GM19467 (cell line): Measurements from ENCODE around the gene CCL27.

Source experiments
- ATAC-seq: cut with Tn5 transposase; IDR thresholded peaks from one replicate; pipeline ENCODE4 v1.9.1; 2021; ENCODE audit warnings: mild to moderate bottlenecking, moderate library complexity; ENCODE audit not compliant: unreplicated experiment

CCL27 gene

DNA sequence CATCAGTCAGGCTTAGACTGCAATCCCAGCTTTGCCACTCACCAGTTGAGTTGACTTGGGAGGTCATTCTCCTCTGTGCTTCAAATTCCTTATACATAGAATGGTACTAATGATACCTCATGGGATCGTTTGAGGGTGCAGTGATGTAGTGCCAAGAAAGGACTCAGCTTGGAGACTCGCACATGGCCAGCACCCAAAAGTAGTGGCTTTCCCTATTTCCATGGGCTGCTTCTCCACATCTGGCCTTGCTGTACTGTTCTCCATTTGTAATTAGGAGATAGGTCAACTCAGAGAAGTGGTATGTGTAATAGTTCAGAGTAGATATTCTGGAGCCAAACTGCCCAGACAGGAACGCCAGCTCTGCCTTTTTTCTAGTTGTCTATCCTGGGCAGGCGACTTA lies 23.1 kb upstream of the CCL27 start:
- no peak for ATAC-seq

DNA sequence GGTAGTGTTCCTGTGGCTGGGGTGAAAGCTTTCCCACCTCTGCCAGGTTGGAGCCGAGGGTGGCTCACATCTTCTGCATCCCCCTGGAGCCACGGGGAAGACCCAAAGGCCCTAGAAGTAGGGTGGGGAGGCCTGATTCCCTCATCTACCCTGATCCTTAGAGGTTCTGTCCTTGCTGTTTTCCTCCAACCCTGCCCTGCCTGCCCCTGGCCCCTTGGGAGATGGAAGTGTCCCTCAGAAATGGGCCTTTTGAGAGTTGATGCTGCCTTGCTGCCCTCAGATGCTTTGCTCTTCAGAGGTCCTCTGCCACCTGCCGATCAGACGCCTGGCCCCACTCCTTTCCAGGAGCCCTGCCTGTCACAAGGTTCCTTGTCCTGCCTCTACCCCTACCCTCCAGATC lies 22.4 kb upstream of the CCL27 start:
- ATAC-seq, result no peak

DNA sequence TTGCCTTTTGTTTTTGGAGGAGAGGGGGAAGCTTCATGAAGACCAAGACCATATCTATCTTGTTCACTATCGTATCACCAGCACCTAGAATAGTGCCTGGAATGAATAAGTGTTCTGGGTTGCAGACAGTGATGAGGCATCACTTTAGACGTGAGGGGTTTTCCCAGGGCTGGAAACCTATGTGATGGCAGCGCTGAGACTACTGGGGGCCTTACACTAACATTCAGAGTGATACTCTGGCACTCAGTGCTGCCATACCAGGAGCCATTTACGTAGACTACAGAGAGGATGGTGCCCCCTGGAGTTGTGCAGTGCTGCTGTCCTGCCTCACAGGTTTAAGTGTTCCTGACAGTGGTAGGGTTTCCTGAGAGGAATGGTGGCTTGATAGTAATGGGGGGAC lies 21.7 kb upstream of the CCL27 start:
- no peak for ATAC-seq

DNA sequence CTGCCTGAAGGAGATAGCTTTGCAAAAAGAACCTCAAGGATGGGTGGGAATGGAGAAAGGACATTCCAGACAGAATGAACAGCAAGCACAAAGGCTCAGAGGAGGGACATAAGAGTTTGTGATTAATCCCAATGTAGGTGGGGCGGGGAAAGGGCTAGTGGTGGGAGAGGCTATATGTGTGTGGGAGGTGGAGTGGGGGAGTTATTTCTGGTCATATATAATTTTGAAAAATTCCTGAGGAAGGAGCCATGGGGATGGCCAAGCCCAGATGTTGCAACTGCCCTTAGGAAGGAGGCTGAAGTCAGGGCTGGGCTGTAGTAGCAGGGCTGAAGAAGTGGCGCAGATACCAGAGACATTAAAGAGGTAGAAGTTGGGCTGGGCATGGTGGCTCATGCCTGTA lies 13.4 kb upstream of the CCL27 start:
- ATAC-seq, result no peak

DNA sequence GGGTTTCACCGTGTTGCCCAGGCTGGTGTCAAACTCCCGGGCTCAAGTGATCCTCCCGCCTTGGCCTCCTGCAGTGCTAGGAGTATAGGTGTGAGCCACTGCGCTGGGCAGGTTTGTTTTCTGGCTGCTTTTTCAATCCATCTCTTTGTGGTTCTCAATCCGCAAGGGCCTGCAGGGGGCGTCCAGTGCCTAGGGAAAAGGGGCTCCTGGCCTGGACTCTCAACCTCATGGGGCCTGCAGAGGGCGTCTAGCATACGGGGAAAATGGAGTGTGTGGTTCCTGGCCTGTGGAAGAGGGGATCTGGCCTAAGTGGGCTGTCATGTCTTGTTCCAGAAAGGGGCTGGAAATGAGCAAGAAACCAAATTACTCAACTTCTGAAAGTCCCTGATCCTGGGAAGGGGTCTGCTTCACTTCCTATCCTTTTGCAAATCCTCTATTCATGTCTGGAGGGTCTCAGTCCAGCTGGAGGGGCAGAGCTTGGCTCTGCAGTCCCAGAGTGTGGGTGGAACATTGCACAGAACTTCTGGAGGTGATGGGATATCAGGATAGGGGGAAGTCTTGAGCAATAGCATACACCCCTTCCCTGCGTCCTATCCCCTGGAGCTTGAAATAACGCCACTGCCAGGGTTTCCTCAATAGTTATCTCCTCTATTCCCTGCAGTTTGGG lies 12.7 kb upstream of the CCL27 start:
- ATAC-seq, result peak; percentile 61

DNA sequence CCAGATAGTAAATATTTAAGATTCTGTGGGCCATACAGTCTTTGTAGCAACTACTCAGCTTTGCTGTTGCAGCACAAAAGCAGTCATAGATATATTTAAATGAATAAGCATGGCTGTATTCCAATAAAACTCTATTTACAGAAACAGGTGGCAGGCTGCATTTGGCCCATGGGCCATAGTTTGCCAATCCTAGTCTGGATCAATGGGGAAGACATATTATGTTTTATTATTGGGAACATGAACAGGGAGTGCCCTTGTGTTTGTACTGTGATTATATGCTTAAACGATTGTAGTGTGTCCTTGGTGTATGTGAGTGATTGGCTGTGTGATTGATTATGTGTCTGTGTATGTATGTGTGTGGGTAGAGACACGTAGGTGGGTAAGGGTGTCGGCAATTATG lies 12.0 kb upstream of the CCL27 start:
- no peak for ATAC-seq

DNA sequence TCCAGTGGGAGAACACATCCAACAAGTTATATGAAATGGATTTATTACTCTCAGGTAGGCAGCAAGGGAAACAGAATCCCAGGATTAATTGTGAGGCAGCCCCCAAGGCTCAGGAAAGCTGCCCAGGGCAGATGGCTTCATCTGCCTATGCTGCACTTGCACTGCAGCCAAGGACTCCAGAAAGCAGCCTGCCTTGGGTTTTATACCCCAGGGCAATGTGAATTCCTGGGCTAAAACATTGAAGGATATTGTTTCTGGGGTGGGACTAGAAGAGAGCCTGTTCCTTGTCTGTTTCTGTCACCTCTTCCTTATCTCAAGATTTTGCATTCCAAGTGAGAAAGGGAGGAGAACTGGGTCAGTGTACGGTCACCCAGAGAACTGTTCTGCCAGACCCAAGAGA lies 8.8 kb upstream of the CCL27 start:
- ATAC-seq, result no peak

DNA sequence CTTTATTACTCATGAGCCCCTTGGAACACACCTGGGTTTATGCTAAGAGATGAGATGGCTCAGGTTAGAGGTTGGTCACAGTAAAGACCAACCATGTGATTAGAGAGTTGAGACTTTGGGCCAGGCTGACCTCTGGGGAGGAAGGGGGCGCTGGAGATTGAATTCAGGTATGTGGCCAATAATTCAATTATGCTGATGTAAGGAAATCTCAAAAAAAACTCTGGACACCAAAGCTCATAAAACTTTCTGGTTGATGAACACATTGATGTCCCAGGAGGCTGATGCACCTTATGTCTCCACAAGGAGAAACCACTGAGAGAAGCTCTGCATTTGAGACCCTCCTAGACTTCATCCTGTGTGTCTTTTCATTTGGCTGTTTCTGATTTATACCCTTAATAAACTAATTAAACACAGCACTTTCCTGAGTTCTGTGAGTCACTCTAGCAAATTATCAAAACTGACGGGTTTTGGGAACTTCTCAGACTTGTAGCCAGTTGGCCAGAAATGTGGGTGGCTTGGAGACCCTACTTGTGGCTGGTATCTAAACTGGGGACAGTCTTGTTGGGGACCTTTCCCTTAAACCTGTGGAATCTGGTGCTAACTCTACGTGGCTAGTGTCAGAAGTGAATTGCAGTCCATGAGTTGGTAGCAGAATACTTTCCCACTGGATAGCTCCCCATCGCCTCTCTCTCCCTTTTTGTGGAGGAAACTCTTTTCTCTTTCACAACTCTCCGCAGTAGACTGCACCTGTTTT lies 7.5 kb upstream of the CCL27 start:
- no peak for ATAC-seq

DNA sequence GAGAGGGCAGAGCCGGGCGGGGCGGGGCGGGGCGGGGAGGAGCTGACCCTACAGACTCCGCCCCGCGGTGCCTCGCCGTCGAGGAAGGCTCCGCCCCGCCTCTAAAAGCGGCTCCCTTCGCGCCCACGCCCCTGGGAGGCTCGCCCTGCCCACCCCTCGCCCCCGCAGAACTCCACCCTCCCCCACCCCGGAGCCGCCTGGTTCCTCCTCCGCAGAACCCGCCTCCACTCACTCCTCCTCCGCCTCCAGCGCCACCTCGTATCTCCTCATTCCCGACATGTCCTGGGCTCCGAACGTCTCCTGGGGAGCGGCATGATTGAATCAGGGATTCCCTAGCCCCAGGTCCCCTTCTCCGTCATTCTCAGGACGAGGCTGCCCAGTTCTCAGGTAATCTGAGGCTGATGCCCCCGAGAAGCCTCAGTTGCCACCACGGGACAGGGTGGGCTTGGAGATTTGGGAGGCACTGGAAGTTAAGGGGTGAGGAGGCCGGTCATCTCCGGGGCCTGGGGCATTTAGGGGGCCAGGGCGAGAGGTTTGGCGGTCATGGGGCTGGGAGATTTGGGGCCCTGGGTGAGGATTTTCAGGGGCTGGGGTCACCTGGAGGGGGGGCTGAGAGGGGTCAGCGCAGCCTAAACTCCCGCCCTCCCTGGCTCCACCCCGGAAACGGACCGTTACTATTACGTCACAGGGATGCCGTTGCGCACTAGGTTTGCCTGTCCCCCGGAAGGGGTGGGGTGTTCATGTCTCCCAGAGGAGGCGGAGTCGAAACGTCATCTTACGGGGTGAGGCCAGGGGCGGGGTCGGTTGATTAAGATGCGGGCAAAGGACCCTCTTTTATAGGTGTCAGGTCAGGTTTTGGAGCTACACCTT lies 3.2 kb upstream of the CCL27 start:
- peak; percentile 52 for ATAC-seq

DNA sequence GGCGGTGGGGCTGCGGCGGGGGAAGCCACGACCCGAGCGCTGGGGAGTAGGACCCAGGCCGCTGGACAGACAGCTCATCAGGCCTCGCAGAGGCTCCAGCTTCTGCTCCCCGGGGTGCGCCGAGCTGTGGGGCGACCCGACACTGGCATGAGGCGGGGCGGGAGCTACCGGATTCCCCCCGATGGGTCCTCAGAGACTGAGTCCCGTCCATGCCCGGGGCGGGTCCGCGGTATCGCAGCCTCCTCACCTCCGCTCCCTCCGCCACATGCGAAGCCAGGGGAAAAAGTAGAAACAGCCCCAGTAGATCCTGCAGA lies 2.6 kb upstream of the CCL27 start:
- ATAC-seq, result no peak

DNA sequence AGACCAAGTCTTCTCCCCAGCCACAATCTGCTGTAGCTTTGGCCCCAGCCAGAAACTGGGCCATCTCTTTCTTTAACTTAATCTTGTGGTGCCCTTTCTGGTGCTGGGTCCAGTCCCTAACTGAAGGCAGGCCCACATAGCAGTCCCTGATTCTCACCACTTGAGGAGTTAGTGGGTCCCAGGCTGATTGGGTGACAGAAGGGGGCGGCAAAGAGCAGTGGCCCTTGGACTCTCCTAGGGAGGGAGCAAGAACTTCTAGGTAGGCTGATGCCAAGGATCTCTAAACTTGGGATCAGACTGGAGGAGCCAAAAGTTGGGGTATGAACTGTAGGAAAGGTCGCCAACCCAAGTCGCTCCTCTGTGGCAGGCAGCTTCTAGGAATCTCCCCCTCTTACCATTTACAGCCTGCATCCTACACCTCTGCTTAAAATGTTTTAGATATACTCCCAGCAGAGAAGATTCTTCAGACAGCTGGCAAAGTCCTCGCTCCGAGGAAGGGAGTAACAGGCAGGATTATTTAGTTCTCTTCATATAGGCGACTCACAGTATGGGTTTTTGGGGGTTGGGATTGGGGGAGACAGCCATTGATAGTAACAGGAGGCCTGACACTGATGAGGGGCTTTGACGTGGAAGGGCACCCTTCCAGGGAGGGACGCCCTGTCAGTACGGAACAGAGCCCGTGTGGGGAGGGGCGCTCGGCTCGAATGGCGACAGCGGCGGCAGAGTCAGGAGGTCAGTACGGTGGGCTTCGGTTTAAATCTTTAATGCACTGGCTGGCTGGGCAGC lies 2.0 kb upstream of the CCL27 start:
- peak; percentile 43 for ATAC-seq

DNA sequence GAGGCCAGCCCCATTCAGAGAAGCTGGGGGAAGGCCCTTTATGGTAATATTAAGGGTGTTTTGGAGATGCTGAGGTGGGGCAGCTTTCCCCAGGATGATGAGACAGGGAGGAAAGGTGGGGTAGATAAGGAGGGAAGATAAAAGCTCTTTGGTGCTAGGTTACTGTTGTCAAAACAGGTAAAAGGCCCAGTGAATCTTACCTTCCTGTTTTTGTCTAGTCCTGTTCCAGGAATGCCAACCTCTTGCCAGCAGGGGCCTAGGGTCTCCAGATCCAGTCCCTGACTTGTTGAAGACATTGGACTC lies 797 bp upstream of the CCL27 start:
- ATAC-seq, result no peak

DNA sequence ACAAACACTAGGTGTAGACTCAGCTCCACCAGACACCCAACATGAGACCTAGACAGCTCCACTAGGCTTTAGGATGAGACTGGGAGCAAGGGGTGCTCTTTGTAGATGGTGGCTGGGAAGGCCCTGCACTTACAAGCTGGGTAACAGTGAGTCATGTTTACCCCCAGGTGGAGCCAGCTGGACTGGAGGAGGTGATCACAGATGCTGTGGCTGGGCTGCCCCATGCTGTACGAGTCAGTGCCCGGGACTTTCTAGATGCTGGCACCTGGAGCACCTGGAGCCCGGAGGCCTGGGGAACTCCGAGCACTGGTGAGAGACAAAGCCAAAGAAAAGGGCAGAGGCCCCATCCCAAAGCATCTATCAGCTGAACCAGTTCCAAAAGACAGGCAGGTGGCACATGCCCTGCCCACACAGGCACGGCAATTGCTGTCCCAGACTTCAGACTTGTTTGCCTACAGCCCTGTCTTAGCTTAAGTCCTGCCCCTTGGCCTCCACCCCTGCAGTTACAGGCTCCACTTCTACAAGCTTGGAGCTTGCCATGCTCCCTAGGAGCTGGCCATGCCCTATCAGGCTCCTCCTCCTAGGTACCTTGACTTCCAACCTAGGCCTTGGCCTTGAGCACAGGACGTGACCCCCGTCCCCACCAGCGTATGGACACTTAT lies 2.7 kb downstream of the CCL27 start:
- ATAC-seq, result no peak

DNA sequence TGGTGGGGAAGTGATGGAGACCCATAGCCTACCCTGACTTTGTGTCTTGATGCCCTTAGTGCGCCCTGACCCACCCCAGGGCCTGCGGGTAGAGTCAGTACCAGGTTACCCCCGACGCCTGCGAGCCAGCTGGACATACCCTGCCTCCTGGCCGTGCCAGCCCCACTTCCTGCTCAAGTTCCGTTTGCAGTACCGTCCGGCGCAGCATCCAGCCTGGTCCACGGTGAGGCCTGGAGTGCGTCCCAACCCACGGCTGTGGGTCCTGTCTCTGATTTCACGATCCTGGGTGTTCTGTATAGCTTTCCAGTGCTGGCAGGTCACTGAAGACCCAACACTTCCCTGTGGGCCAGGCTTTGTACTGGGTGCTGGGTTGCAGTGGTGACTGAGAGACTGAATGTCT lies 4.0 kb downstream of the CCL27 start:
- no peak for ATAC-seq

DNA sequence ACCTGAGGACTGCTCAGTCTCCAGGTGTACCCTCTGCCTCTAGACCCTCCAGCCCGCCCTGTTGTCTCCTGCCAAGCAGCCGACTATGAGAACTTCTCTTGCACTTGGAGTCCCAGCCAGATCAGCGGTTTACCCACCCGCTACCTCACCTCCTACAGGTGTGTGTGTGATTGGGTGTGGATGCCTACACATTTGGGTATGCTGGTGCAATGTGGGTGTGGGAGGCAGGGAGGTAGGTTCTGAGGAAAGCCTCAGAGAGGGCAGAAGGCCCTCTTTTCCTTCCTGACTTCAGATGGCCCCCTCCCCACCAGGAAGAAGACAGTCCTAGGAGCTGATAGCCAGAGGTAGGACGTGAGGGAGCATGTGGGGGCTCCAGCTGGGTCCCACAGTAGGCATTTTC lies 5.5 kb downstream of the CCL27 start:
- ATAC-seq, result no peak

DNA sequence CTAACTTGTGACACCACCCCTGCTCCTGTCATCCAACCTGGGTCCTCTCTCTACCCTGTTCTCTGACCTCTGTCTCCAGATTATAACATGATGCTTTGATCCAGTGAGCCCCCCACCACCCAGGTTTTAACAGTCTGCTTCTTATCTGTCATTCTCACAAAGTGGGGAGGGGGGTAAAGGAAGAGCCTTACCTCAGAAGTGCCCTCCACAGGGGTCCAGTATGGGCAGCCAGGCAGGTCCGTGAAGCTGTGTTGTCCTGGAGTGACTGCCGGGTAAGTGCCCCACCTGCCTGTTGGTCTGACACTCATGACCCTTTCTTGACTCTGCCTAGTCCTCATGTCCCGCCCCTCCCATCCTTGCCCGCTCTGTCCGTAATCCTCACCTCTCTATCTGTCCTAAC lies 7.1 kb downstream of the CCL27 start:
- ATAC-seq, result no peak

DNA sequence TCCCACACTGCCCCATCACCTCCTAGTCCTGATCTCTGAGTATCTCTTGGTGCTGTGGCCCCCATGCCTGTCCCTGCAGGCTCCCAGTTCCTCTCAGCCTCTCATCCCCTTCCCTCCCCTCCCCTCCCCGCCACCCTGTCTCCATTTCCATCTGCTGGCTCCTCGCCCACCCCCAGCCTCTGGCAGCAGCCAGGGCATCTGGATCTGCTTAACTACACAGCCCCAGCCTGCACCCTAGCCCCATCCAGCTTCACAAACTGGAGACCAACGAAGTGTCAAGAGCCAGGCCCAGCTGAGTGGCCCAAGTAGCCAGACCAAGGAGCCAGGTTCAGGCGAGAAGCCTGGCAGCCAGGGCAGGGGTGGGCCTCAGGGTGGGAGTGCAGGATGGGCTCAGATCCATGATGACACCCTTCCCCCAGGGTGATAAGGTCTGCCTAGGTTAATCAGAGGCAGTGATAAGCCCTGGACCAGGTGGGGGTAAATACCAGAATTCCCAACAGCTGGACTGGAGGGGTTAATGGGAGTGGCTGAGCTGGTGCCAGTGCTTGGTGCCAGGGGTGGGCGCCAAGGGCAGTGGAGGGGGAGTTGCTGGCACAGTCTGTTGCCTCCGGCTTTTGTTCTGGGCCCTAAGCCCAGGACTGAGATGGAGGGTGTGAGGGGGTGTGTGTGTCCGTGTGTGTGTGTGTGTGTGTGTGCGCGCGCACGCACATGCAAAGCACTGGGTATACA lies 8.0 kb downstream of the CCL27 start:
- no peak for ATAC-seq

DNA sequence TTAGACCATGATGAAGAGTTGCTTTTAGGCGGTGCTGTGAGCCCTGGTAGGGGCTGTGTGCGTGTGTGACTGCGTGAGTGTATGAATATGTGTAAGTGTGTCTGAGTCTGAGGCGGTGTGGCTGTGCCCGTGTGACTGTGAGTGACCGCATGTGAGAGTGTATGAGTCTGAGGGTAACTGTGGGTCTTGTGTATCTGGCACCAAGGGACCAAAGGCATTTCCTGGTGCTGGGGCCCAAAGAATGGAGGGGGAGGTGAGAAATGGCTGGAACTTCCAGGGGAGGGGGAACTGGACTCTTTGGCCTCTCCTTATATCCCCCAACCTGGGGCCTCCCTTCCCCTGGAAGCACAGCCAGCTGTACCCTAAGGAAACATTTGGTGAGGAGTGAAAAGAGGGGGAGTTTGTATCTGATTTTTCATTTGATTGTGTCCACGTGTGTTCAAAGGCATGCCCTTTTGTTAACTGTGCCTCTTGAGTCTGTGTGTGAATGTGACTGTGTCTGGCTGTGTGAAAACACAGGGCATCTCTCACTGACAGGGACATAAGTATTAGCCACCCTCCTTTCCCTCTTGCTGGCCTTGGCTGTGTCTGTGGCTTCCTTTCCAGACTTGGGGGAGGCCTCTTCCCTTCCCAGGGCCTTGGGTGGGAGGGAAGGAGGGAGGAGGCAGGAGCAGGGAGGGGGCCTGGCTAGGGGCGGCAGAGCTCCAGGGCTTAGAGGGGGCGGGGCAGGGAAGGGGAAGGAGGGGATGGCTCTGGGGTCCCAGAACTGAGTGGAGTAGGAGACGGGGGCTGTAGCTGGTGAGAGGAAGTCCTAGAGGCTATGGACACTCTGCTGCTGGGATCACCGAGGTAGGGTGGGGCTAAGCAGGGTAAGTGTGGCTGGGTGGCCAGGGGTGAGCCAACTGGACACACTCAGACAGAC lies 9.0 kb downstream of the CCL27 start:
- ATAC-seq, result no peak

DNA sequence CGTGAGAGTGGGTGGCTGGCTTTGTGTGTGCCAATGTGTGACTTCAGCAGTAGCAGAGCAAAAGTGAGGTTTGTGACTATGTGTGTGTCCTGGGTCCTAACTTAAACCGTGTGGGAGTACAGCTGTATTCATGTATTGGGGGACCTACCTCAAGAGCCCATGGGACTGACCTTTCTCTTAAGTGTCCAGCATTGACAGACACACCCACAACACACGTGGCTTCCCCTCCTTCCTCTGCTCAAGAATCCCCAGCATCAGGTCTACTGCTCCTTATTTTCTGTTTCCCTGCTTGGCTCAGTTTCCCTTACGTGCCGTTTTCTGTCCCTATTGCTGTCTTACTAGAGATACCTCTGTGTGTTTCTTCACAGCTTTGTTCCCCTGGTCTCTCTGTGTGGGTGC lies 9.9 kb downstream of the CCL27 start:
- ATAC-seq, result no peak
